GM21423 (cell line): ENCODE results near the gene GPRC5A.

Experiments
- ATAC-seq: cut with Tn5 transposase; IDR thresholded peaks from one replicate; pipeline ENCODE4 v1.9.1; 2021; ENCODE audit warnings: mild to moderate bottlenecking, moderate library complexity; ENCODE audit not compliant: unreplicated experiment

The GPRC5A gene

DNA sequence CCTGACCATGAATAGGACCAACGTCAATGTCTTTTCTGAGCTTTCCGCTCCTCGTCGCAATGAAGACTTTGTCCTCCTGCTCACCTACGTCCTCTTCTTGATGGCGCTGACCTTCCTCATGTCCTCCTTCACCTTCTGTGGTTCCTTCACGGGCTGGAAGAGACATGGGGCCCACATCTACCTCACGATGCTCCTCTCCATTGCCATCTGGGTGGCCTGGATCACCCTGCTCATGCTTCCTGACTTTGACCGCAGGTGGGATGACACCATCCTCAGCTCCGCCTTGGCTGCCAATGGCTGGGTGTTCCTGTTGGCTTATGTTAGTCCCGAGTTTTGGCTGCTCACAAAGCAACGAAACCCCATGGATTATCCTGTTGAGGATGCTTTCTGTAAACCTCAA, 17.3 kb downstream of the GPRC5A start:
- no peak for ATAC-seq

DNA sequence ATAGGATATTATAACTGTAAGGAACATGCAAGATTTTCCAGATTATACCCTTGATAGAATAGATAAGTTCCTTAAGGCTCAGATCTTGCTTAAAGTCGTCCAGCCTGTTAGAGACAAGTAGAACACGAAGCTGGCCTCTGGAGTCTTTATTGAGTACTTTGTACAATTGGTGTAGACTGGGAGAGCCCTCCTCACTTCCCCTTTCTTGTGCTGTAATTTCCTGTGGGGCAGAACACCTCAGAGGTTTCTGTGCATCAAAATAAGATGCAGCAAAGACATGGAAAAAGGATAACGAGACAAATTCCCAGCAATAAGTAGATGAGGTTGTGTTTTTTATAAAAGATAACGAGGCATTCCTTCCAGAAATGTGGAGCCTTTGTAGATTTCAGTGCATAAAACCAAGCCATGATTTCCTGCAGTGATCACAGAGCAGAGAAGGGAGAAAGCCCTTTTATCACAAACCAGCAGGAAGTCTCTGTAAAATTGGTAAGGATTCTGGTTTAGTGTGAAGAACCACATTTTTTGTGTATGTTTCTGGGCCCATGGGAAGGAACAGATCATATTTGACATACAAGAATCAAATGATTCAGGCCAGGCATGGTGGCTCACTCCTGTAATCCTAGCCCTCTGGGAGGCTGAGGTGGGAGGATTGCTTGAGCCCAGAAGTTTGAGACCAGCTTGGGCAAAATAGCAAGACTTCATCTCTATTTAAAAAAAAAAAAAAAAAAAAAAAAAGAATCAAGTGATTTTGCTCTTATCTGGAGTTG, 18.0 kb downstream of the GPRC5A start:
- ATAC-seq: no peak

DNA sequence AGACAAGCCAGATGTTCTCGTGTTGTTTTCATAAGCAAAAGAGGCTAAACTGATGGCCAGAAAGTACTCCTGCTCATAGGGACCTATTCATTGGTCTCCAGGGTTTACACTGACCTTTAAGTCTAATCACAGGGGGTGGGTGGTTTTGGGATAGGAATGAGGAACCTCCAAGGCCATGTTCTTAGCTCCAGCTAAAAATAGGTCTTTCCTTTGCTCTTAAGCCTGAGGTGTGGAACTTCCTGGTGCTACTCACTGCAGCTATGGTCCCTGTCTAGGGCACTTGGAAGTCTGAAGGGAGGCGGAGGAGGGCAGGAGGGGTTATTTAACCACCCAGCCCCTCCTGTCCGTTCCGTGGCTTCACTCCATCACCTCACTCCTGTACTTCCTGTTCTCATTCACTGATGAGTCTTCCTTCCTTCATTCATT, 18.6 kb downstream of the GPRC5A start:
- no peak for ATAC-seq

DNA sequence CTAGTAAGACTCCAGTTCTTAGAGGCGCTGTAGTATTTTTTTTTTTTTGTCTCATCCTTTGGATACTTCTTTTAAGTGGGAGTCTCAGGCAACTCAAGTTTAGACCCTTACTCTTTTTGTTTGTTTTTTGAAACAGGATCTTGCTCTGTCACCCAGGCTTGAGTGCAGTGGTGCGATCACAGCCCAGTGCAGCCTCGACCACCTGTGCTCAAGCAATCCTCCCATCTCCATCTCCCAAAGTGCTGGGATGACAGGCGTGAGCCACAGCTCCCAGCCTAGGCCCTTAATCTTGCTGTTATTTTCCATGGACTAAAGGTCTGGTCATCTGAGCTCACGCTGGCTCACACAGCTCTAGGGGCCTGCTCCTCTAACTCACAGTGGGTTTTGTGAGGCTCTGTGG, 21.3 kb downstream of the GPRC5A start:
- ATAC-seq: no peak

DNA sequence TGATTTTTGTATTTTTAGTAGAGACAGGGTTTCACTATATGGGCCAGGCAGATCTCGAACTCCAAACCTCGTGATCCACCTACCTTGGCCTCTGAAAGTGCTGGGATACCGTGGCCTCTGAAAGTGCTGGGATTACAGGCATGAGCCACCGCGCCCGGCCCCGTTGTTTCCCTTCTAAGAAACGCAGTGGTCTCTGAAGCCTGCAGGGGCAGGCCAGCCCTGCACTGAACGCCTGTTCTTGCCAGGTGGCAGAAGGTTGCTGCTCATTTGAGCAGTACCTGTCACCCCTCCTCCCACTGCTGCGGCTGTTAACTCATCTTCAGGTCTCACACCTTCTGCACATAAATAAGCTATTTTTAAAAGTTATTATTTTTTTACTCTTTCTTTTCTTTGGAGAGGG, 24.3 kb downstream of the GPRC5A start:
- ATAC-seq: no peak

DNA sequence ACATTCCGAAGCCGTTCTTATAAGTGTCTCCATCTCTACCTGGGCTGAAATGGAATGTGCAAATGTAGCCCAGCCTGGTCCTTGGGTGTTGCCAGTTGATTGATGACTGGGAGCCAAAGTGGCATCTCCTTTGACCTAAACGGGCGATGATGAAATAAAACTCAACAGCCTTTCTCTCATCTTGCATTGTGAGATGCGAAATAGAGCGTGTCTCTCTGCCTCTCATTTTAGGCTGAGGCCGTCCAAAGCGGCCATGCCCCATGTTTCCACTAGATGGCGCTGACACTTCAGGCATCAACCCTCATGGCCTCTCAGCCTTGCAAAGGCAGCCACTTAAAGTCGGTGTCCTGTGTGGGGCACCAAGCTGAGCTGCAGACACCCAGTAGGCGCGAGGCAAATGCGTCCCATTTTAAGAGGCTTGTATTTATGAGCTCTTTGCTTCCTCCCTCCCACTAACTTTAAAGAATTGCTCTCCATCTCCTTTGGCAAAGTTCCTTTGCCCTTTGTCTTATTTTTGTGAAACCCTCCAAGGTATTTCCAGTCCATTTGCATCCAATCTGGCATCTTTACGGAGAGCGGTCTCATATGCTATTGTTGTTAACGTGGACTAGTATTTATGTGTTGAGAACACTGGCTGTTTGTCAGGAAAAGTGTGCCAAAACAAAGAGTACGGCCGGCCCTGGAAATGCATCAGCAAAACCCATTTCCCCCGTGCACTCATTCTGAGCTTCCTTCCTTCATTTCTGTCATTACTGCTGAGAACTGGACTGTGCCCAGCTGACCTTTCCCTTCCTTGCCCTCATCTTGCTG, 25.0 kb downstream of the GPRC5A start:
- ATAC-seq: peak; percentile 88

DNA sequence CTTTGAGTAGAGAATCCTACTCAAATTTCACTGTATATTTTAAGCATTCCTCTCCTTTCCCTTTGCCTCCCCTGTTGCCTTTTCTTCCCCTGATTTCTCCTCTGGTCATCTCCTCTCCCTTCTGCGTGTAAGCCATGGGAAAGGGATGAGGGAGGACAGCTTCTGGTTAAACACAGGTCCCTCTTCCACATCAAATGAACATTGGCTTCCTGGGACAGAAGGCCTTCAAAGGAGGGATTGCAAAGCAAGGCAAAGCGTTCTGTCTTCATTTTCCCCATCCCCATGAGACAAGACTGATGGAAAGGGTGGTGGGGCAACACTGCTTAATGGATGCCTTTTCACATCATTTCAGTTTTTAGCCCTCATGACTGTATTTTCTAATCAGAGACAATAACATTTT, 26.2 kb downstream of the GPRC5A start:
- ATAC-seq: no peak

DNA sequence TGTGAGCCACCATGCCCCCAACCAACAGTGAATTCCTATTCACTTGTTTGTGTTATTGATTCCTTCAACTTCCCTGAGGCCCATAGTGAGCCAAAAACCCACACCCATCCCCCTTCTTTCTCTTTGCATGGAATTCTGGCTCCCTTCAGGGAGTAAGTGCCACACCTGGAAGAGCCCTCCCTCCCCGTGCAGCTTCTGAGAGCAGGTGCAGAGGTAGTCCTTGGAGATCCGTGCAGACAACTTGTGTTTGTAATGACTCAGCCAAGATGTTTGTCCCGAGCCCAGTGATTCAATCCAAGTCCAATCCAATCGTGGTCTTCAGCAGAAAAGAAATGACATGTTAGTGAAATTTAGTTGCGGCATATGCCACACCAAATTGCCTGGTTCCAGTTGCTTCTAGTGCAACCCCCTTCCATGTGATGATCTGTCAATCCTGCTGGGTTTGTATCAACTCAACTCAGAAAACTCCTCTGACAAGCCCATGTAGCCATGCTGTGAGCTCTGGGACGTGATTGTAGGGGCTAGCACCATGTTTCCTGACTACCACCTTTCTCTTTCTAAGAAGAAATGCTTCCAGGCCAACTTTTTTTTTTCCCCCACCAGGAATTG, 27.5 kb downstream of the GPRC5A start:
- no peak for ATAC-seq

DNA sequence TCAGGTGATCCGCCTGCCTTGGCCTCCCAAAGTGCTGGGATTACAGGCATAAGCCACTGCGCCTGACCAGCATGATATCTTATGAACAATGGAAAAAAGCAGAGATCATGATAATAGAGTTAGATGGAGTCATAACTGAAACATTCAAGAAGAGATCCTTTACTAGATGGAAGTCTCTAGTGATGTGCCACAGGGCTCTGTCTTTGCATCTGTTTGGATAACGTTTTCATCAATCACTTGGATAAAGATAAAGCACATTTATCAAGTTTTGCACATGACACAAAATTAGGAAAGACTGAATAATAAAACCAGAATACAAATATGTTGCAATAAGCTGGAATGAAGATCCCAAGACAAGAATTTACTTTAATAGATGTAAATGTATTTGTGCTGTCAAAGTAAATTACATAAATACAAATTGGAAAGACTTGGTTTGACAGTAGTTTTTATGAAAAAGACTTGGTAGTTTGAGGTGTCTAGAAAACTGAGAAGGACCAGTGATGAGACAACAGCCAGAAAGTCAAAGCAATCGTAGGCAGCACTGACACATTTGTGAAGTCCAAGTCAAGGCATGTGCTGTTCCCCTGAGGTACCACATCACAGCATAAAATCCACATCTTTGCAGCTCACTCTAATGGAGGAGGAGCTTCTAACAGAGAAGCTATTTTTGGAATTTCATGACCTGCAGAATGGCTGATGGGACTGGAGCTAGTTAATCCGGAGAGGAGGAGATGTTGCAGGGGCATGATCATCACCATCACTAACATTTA, 28.5 kb downstream of the GPRC5A start:
- ATAC-seq: no peak

DNA sequence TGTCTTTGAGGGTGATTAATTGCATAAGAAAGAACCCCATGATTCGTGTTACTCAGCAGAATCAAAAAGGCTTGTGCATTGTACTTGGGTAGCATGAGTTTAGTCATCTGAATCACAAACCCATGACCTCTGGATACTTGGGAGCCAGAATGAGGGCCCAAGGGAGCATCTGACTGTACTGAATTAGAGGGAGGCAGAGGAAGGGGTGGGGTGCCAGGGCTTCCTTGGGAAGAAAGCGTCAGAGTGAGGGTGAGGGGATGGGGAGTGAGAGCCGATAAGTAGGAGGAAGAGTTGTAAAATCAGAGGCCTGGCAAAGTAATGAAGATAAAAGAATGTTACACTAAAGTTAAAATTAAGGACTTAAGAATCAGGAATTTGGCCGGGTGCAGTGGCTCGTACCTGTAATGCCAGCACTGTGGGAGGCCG, 30.8 kb downstream of the GPRC5A start:
- ATAC-seq: no peak

DNA sequence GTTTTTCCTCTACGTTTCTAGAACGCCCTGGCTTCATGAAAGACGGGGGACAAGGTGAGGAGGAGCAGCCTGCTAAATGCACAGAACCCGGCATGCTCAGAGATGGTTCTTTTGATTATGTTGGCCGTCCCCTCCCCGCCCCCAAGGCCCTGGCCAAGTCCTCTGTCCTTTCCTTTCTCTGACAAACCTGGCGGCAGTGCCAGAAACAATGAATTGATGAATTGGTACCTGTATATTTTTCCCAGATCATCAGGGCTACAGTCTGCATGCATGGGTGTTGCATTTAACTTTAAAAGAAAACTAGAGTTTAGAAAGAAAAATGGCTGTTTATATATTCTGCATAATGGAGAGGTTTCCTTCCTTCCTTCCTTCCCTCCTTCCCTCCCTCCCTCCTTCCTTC, 31.6 kb downstream of the GPRC5A start:
- ATAC-seq: no peak

DNA sequence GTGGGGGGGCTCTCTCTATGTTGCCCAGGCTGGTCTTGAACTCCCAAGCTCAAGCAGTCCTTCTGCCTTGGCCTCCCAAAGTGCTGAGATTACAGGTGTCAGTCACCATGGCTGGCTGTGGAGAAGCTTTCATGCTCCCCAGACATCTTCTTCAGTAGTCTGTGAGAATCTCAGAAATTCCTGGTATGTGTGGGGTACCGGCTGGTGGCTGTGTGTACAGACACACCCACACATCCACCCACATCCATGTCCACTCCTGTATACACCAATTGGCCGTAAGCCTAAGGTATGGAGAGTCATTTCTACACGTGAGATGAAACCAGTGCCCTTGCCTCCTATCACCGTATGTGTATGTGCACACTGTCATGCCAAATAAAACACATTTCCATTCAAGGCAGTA, 32.8 kb downstream of the GPRC5A start:
- no peak for ATAC-seq

DNA sequence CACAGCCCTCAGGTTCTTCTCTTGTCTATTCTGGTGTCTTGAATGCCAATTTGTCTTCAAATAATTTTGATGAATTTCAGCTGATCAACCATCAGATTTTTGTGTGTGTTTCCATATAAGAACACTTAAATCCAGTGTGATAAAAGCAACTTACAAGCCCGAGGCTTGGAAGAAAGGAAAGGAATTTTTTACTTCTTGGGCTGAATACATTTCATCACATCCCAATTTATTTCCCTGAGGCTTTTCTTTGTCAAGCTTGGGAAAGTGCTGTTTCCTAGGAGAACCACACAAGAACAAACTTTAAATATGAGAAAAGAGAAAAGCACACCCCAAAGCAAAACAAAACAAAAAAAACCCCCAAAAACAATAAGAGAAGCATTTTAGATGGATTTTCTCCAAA, 34.0 kb downstream of the GPRC5A start:
- no peak for ATAC-seq

DNA sequence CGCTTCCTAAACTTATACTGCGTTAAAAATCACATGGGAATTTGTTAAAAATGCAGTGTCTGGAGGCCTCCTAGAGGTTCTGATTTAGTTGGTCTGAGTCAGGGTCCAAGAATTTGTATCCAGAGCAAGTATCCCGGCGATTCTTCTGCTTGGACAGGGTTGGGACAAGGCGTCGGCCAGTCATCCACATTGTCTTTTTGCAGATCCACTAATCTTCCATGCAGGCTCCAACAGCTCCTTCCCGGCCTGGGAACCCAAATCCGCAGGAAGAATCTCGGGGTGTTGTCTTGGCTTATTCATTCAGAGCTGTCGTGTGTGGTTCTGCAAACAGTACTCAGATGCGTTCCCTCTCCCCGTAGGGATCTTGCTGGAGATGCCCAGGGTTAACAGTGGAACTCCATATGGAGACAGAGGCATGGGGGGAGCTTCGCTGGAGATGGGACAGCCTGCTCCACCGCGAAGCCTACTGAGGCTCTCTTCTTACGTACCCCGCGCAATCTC, 35.3 kb downstream of the GPRC5A start:
- no peak for ATAC-seq

DNA sequence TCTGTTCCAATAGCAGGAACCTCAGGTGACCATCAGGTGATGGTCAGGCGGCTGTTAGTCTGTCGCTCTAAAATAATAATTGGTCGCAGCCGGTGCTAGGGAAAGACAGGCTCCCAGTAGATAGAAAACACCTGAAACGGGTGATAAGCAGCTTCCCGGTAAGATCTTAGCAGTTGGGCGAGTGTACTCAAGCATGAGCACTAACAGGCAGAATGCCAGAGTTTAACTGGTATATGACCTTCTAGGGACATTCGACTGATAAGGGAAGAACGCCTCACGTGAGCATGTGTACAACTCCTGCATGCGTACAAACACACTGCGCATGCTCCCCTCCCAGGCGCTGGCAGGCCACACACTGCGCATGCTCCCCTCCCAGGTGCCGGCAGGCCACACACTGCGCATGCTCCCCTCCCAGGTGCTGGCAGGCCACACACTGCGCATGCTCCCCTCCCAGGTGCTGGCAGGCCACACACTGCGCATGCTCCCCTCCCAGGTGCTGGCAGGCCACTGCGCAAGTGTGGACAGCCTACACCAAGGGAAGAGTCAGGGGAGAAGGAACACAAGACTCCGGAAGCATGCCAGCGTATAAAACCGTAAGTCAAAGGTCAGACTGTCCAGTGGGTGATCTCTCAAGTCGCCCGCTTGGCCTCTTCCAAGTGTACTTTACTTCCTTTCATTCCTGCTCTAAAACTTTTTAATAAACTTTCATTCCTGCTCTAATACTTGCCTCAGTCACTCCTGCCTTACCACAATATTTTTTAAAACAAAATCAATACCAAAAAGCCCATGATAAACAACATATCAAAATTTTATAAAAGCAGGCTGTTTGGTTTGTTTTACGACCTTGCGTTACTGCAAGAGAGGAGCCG, 36.1 kb downstream of the GPRC5A start:
- no peak for ATAC-seq

DNA sequence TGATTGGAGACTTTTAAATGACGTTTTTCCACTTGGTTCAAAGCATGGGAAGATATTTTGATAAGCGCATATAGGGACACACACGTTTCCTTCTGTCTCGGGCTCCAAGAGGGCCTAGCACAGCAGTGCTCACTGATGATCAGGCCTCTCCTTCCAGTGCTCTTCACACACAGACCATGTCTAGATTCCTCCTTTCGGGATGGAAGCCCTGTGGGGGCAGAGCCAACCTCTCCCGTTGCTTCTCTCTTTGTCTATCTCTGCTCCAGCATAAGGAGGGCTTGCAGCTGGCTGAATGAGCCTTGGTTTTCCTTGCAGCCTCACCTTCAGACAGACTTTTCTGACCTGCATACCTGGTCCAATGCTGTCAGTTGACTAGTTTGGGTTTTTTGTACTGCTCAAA, 38.3 kb downstream of the GPRC5A start:
- ATAC-seq: no peak

DNA sequence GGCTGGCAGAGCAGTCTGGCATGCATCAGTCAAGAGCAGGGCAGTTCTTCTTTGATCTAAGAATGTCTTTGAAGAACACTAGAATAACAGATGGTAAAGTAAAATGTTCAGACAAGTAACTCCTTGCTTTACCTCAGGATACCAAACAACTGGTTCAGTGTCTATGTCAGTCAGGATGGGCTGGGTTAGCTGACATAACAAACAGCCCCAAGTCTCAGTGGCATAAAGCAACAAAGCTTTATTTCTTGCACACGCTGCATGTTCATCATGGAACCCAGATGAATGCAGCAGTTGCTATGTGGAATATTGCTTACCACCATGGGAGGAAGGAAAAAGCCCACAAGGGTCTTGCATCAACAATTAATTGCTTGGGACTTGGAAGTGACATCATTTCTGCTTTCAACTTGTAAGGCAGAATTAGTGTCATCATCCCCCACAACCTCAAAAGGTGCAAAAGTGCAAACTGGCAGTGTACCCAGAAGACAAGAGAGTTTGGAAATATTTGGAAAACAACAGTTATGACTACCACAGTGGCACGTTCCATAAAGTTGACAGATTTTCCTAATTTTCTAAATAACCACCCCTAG, 39.4 kb downstream of the GPRC5A start:
- ATAC-seq: no peak

DNA sequence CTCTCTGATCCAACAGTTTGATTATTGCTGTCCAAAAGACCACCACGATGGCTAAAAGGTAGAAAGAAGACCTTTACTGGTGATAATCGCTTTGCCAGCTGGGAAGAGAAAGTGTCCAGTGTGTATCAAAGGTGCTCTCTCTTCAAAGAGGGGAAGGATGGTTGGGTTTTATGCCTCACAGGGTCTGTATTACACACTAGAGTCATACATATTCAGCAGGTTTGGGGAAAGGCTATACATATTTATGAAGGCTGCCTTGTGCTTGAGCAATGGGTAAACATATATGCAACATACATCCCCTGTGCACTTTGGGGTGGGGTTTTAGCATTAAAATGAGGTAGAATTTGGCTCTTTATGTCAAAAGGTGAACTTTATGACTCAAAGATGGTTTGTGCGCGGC, 42.4 kb downstream of the GPRC5A start:
- no peak for ATAC-seq

DNA sequence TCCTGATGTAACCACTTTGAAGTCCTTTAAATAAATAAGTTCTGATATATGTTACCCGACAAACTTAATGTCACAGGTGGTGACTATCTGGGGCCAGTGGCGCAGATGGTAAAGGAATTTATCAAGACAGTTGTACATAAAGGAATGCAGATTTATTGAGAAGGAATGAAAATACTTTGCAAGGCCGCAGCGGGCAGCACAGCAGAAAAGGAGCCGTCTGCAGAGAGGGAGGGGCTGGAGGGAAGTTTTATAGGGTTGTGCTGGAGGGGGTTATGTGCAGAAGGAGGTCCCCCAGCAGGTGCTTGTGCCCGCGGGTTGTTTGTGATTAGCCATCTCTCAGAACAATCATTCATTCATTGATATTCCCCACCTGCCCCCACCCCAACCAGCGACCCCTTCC, 43.2 kb downstream of the GPRC5A start:
- no peak for ATAC-seq
